CD8-positive, alpha-beta memory T cell (primary cell): ENCODE measurements around the gene CHAC1. TPM values are rescaled to one million over a fixed set of nuclear protein-coding genes. Genes with fewer than 3 reads are reported as not detected.
"Not testable (repeated sequence)": the region's sequence is repeated elsewhere in the genome, so short reads cannot be mapped to it uniquely, and the experiment has no call there.

Experiments
- CTCF ChIA-PET: fragments of 350-600 bp; sonication (Branson Sonifier 250); formaldehyde crosslinking; loops from one replicate; lab custom pipeline; 2021; ENCODE audit warnings: antibody characterized with exemption; lab: Charles Lee
- POLR2A ChIA-PET: fragments of 350-600 bp; sonication (Branson Sonifier 250); formaldehyde crosslinking; loops from one replicate; lab custom pipeline; 2021; ENCODE audit warnings: antibody characterized with exemption; lab: Charles Lee
- DNase-seq, 5 donors: peaks; one replicate each; pipeline versions ENCODE4 v3.0.0 to v3.0.0-alpha.2; 2020 to 2022; ENCODE audit warnings: mixed read lengths in 1 of 5
- H3K27ac ChIP-seq: one replicate; pipeline ENCODE4 v1.7.0; 2013; ENCODE audit warnings: low read depth, mild to moderate bottlenecking, low read length, moderate library complexity
- H3K27me3 ChIP-seq: 2 replicates; pipeline ENCODE4 v1.7.0; 2013; ENCODE audit warnings: low read length, mild to moderate bottlenecking; ENCODE audit not compliant: insufficient read depth, poor library complexity, severe bottlenecking
- H3K36me3 ChIP-seq: 2 replicates; pipeline ENCODE4 v1.7.0; 2013; ENCODE audit warnings: mild to moderate bottlenecking, low read length, moderate library complexity; ENCODE audit not compliant: insufficient read depth
- H3K4me1 ChIP-seq: 2 replicates; pipeline ENCODE4 v1.7.0; 2013; ENCODE audit warnings: mild to moderate bottlenecking, low read length, moderate library complexity; ENCODE audit not compliant: insufficient read depth
- H3K4me3 ChIP-seq: 2 replicates; pipeline ENCODE4 v1.7.0; 2013; ENCODE audit warnings: mild to moderate bottlenecking, low read length
- H3K9me3 ChIP-seq: 2 replicates; pipeline ENCODE4 v1.7.0; 2013; ENCODE audit warnings: mild to moderate bottlenecking, low read length
- H3K27ac Mint-ChIP-seq, 8 donors: one replicate each; pipeline ENCODE4 v1.8.0; 2020 to 2021; ENCODE audit warnings: mixed read lengths in 8 of 8, mild to moderate bottlenecking in 6 of 8, inconsistent platforms in 3 of 8, moderate library complexity in 3 of 8
- H3K27me3 Mint-ChIP-seq, 2 donors: one replicate each; pipeline ENCODE4 v1.8.0; 2020 to 2021; ENCODE audit warnings: mixed read lengths in 2 of 2, mild to moderate bottlenecking in 1 of 2, moderate library complexity in 1 of 2
- H3K36me3 Mint-ChIP-seq, 3 donors: one replicate each; pipeline ENCODE4 v1.8.0; 2020 to 2021; ENCODE audit warnings: mixed read lengths in 3 of 3, inconsistent platforms in 1 of 3, mild to moderate bottlenecking in 1 of 3
- H3K4me1 Mint-ChIP-seq, 3 donors: one replicate each; pipeline ENCODE4 v1.8.0; 2020 to 2021; ENCODE audit warnings: mixed read lengths in 3 of 3, inconsistent platforms in 1 of 3, mild to moderate bottlenecking in 1 of 3
- H3K4me3 Mint-ChIP-seq, 7 donors: one replicate each; pipeline ENCODE4 v1.8.0; 2020 to 2021; ENCODE audit warnings: mixed read lengths in 7 of 7, mild to moderate bottlenecking in 6 of 7, moderate library complexity in 4 of 7, inconsistent platforms in 2 of 7
- H3K9me3 Mint-ChIP-seq, 5 donors: one replicate each; pipeline ENCODE4 v1.8.0; 2020 to 2022; ENCODE audit warnings: mixed read lengths in 5 of 5, mild to moderate bottlenecking in 3 of 5, moderate library complexity in 2 of 5, inconsistent platforms in 1 of 5
- polyA plus RNA-seq: library from polyadenylated mRNA; unstranded; fragments of 300-500 nt; fragmentation: Illumina TruSeq; gene quantifications from one replicate; pipeline ENCODE4 v1.2.3, GENCODE V29; 2021
- total RNA-seq, 2 experiments: library from RNA; stranded (reverse); gene quantifications; one replicate each; pipeline ENCODE4 v1.2.3, GENCODE V29; 2021

The CHAC1 gene
- total and polyA plus RNA-seq, 3 experiments from 2014 or later: 15.1 to 16.7 TPM; not detected in 1

DNA sequence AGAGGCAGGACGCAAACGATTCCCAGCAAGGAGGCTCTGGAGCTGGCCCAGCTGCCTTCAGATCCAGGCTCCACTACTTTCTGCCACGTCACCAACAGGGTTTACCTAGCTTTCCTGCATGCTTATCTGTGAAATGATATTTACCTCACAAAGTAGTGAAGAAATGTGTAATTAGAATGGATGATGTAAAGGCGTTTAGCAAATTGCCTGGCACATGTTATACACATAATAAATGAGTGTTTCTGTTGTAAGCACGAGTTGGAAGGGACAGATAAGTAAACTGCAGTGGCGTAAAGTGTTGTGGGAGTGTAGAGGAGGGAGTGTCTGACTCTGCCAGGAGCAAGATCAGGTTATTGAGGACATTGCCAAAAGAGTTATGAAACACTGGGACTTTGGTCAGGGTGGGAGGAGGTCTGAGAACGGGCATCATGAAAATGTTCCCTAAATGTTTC is 3.5 kb upstream of the CHAC1 start:
- POLR2A ChIA-PET: no interaction called here
- peaks cover 11 to 20% (median 12%) of the 10 kb centered on the region in 3 donors for H3K4me1 Mint-ChIP-seq

DNA sequence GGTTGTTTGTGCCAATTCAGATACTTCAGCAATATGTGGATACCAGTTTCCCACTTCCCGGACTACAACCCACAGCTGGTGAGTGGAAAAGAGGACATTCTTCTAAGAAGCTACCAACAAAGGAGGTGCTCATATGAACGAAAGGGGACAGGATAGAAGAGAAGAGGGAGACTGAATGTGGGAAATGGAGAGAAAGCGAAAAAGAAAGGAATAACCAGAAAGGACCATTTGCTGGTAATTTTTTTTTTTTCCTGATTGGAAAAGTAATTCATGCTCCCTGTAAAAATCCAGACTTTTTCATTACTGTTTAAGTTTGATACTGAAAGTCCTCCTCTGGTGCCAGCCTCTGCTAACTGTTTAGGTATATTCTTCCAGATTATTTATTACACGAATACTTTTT is 1.5 kb upstream of the CHAC1 start:
- Mint-ChIP-seq H3K9me3 (no peaks in the 10 kb centered on the region), H3K27ac (peak overlapping the region in 1 of 8 donors; percentile 38), H3K4me1 (peaks cover 11 to 20% (median 12%) of the 10 kb centered on the region in 3 donors), H3K36me3 (peaks cover 0 to 3% (median 0%) of the 10 kb centered on the region in 3 donors), H3K27me3 (peaks cover 3 to 7% of the 10 kb centered on the region in 2 donors), H3K4me3 (peak overlapping the region; percentile 24 to 96 (median 48))
- H3K36me3 ChIP-seq: no peaks in the 10 kb centered on the region
- DNase-seq: no peak
- H3K9me3 ChIP-seq: no peaks in the 10 kb centered on the region
- no peak overlapping the region for H3K27ac ChIP-seq
- H3K27me3 ChIP-seq: no peaks in the 10 kb centered on the region
- CTCF ChIA-PET: interaction anchor here (1.2 to 4.0 kb wide), 3 partner anchors 10 to 25 kb away, joined by 3 to 35 read pairs (median 7); no protein-coding TSS in a partner anchor
- POLR2A ChIA-PET: interaction anchor here (1.7 to 2.8 kb wide), 2 partner anchors 9 to 44 kb away, joined by 5 to 24 read pairs; no protein-coding TSS in a partner anchor
- H3K4me3 ChIP-seq: no peak overlapping the region
- H3K4me1 ChIP-seq: peaks cover 16% of the 10 kb centered on the region

More for the DNA sequence above, 3.5 kb upstream of the CHAC1 start:
- Mint-ChIP-seq H3K27ac (no peak overlapping the region), H3K4me3 (peak overlapping the region in 1 of 7 donors; percentile 66), H3K9me3 (no peaks in the 10 kb centered on the region), H3K27me3 (peaks cover 3 to 7% of the 10 kb centered on the region in 2 donors), H3K36me3 (peaks cover 0 to 3% (median 0%) of the 10 kb centered on the region in 3 donors)
- Histone ChIP-seq H3K36me3 (no peaks in the 10 kb centered on the region), H3K27me3 (no peaks in the 10 kb centered on the region), H3K4me3 (no peak overlapping the region), H3K27ac (no peak overlapping the region), H3K4me1 (peaks cover 16% of the 10 kb centered on the region), H3K9me3 (no peaks in the 10 kb centered on the region)
- no peak for DNase-seq
- CTCF ChIA-PET: interaction anchor here (1.0 to 4.0 kb wide), 3 partner anchors 8 to 45 kb away, joined by 4 to 35 read pairs (median 4); no protein-coding TSS in a partner anchor

GRCh38 chr15:40952301-40952900 is 870 bp upstream of the CHAC1 start:
- peak overlapping the region in 1 of 8 donors; percentile 38 for H3K27ac Mint-ChIP-seq
- Histone ChIP-seq H3K9me3 (no peaks in the 10 kb centered on the region), H3K4me1 (peaks cover 16% of the 10 kb centered on the region), H3K4me3 (peak overlapping the region; percentile 86), H3K36me3 (no peaks in the 10 kb centered on the region), H3K27me3 (no peaks in the 10 kb centered on the region), H3K27ac (peak overlapping the region; percentile 61)
- POLR2A ChIA-PET: interaction anchor here (1.7 to 2.8 kb wide), 2 partner anchors 10 to 44 kb away, joined by 5 to 24 read pairs; no protein-coding TSS in a partner anchor
- no peaks in the 10 kb centered on the region for H3K9me3 Mint-ChIP-seq
- H3K4me3 Mint-ChIP-seq: peak overlapping the region; percentile 89 to 96 (median 92)
- peaks cover 0 to 3% (median 0%) of the 10 kb centered on the region in 3 donors for H3K36me3 Mint-ChIP-seq
- H3K4me1 Mint-ChIP-seq: peaks cover 11 to 20% (median 12%) of the 10 kb centered on the region in 3 donors
- CTCF ChIA-PET: interaction anchor here (0.8 to 4.0 kb wide), 4 partner anchors 9 to 46 kb away, joined by 3 to 35 read pairs (median 10); no protein-coding TSS in a partner anchor
- DNase-seq: no peak
- peaks cover 3 to 5% of the 10 kb centered on the region in 2 donors for H3K27me3 Mint-ChIP-seq

- ChIA-PET CTCF (interaction anchor here (0.8 to 4.0 kb wide), 6 partner anchors 11 to 59 kb away, joined by 3 to 35 read pairs (median 10); partner anchors contain the start of gene VPS18), POLR2A (interaction anchor here (0.8 to 2.8 kb wide), 3 partner anchors 11 to 163 kb away, joined by 3 to 24 read pairs (median 5); no protein-coding TSS in a partner anchor)
- Mint-ChIP-seq H3K27ac (peak overlapping the region in 7 of 8 donors; percentile 4 to 89 (median 68)), H3K36me3 (peaks cover 0 to 3% (median 0%) of the 10 kb centered on the region in 3 donors), H3K4me1 (peaks cover 11 to 20% (median 12%) of the 10 kb centered on the region in 3 donors), H3K27me3 (peaks cover 3 to 7% of the 10 kb centered on the region in 2 donors), H3K4me3 (peak overlapping the region; percentile 89 to 96 (median 92)), H3K9me3 (no peaks in the 10 kb centered on the region)
- Histone ChIP-seq H3K4me3 (peak overlapping the region; percentile 86), H3K27me3 (no peaks in the 10 kb centered on the region), H3K27ac (no peak overlapping the region), H3K36me3 (no peaks in the 10 kb centered on the region), H3K4me1 (peaks cover 16% of the 10 kb centered on the region), H3K9me3 (no peaks in the 10 kb centered on the region)
- DNase-seq: no peak
Measured at GRCh38 chr15:40953713-40954074, 423 bp downstream of the CHAC1 start.

DNA sequence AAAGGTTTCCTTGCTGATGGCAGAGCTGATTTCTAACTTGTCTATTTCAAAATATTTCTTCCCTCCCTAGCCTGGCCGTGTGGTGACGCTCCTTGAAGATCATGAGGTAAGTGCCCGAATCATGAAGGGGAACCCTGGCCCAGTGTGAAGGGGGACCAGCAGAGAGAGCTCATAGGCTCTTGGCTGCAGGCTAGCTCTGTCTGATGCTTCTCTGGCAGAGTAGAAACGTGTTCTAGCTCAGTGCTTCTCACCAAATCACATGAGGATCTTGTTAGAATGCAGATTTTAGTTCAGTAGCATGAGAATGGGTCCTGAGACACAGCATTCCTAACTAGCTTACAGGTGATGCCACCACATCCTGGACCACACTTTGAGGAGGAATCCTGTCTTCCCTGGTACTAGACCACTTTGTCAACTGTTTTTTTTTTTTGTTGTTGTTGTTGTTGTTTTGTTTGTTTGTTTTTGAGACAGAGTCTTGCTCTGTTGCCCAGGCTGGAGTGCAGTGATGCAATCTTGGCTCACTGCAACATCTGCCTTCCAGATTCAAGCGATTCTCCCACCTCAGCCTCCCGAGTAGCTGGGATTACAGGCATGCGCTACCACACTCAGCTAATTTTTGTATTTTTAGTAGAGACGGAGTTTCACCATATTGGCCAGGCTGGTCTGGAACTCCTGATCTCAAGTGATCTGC is 1.0 kb downstream of the CHAC1 start:
- H3K27me3 ChIP-seq, H3K9me3 ChIP-seq, POLR2A ChIA-PET, H3K9me3 Mint-ChIP-seq, DNase-seq, H3K36me3 Mint-ChIP-seq, H3K27ac ChIP-seq, H3K27me3 Mint-ChIP-seq, H3K36me3 ChIP-seq: not testable (repeated sequence)
- Mint-ChIP-seq H3K4me3 (peak overlapping the region; percentile 89 to 96 (median 92)), H3K4me1 (peaks cover 11 to 20% (median 12%) of the 10 kb centered on the region in 3 donors), H3K27ac (peak overlapping the region in 6 of 8 donors; percentile 33 to 89 (median 58))
- CTCF ChIA-PET: interaction anchor here (0.8 to 2.7 kb wide), 4 partner anchors 11 to 60 kb away, joined by 3 to 14 read pairs (median 10); partner anchors contain the start of gene VPS18
- peak overlapping the region; percentile 86 for H3K4me3 ChIP-seq
- peaks cover 16% of the 10 kb centered on the region for H3K4me1 ChIP-seq

GRCh38 chr15:40955141-40955903 is 2.1 kb downstream of the CHAC1 start:
- H3K27ac Mint-ChIP-seq: no peak overlapping the region
- Histone ChIP-seq H3K36me3 (no peaks in the 10 kb centered on the region), H3K27ac (no peak overlapping the region), H3K4me3 (no peak overlapping the region), H3K9me3 (no peaks in the 10 kb centered on the region), H3K27me3 (no peaks in the 10 kb centered on the region), H3K4me1 (peaks cover 16% of the 10 kb centered on the region)
- POLR2A ChIA-PET: interaction anchor here (0.5 kb wide), 1 partner anchor 16 kb away, joined by 3 read pairs; no protein-coding TSS in a partner anchor
- CTCF ChIA-PET: interaction anchor here (1.5 to 2.7 kb wide), 3 partner anchors 13 to 61 kb away, joined by 5 to 14 read pairs (median 14); partner anchors contain the start of gene VPS18
- H3K4me1 Mint-ChIP-seq: peaks cover 11 to 20% (median 12%) of the 10 kb centered on the region in 3 donors
- H3K36me3 Mint-ChIP-seq: peaks cover 0 to 3% (median 0%) of the 10 kb centered on the region in 3 donors
- H3K27me3 Mint-ChIP-seq: peaks cover 8% of the 10 kb centered on the region in 2 donors
- peak overlapping the region in 4 of 7 donors; percentile 19 to 92 (median 67) for H3K4me3 Mint-ChIP-seq
- no peaks in the 10 kb centered on the region for H3K9me3 Mint-ChIP-seq
- DNase-seq: no peak

DNA sequence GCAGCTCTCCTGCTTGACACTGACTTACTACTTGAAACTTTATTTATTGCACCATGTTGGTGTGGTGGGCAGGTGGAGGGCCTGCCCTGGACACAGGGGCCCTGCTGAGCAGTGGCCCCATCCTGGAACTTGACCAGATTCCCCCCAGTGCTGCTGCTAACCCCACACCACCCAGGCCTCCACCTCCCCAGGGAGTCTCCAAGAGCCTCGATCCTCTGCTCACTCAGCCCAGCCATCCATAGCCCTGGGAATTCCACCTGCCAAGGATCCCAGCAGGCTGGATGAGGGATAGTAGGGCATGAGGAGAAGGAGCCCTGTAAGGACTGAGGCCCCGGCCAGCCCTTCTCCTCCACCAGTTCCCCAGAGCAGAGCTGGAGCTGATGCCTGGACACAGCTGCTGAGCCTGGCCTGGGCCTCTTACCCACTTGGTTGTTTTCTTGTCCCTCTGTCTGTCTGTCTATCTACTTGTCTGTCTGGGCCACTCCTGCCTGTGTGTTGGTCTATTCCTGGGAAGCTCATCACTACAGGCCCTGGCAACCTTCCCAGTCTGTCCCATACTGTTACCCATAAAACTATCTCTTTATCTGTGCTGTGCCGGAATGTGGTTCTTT is 2.8 kb downstream of the CHAC1 start:
- peak overlapping the region in 3 of 7 donors; percentile 1 to 72 (median 43) for H3K4me3 Mint-ChIP-seq
- H3K4me3 ChIP-seq: no peak overlapping the region
- peaks cover 16% of the 10 kb centered on the region for H3K4me1 ChIP-seq
- H3K27me3 Mint-ChIP-seq: peaks cover 8 to 10% of the 10 kb centered on the region in 2 donors
- peaks cover 0 to 3% (median 0%) of the 10 kb centered on the region in 3 donors for H3K36me3 Mint-ChIP-seq
- ChIA-PET POLR2A (no interaction called here), CTCF (interaction anchor here (2.4 kb wide), 1 partner anchor 14 kb away, joined by 14 read pairs; no protein-coding TSS in a partner anchor)
- H3K9me3 ChIP-seq: no peaks in the 10 kb centered on the region
- no peak overlapping the region for H3K27ac ChIP-seq
- no peaks in the 10 kb centered on the region for H3K27me3 ChIP-seq
- no peaks in the 10 kb centered on the region for H3K9me3 Mint-ChIP-seq
- H3K27ac Mint-ChIP-seq: peak overlapping the region in 2 of 8 donors; percentile 4 to 55
- H3K4me1 Mint-ChIP-seq: peaks cover 11 to 20% (median 12%) of the 10 kb centered on the region in 3 donors
- no peaks in the 10 kb centered on the region for H3K36me3 ChIP-seq
- no peak for DNase-seq
